ENCODE measurements around the gene GINS3.

Gene GINS3

GRCh38 chr16:58425245-58425644, 33.0 kb downstream of the GINS3 start:
- no peak overlapping the region for H3K4me3 Mint-ChIP-seq
- H3K9me3 Mint-ChIP-seq = no peaks in the 10 kb centered on the region
- no peak for DNase-seq (ENCODE audit: low spot score)
- peaks cover 24% of the 10 kb centered on the region for H3K27me3 Mint-ChIP-seq (ENCODE audit: low read depth)
- H3K4me1 Mint-ChIP-seq (ENCODE audit: low read depth) = peaks cover 14% of the 10 kb centered on the region
- H3K27ac Mint-ChIP-seq = no peak overlapping the region
- H3K36me3 Mint-ChIP-seq (ENCODE audit: low read depth) = no peaks in the 10 kb centered on the region

- peak overlapping the region; percentile 1 for H3K27ac Mint-ChIP-seq
- peak; percentile 32 for DNase-seq (ENCODE audit: low spot score)
- H3K4me3 Mint-ChIP-seq = peak overlapping the region; percentile 60
- peaks cover 14% of the 10 kb centered on the region for H3K4me1 Mint-ChIP-seq (ENCODE audit: low read depth)
- H3K27me3 Mint-ChIP-seq (ENCODE audit: low read depth) = peaks cover 26% of the 10 kb centered on the region
- no peaks in the 10 kb centered on the region for H3K36me3 Mint-ChIP-seq (ENCODE audit: low read depth)
- no peaks in the 10 kb centered on the region for H3K9me3 Mint-ChIP-seq
These were observed 33.7 kb downstream of the GINS3 start for GRCh38 chr16:58425756-58426494.

GRCh38 chr16:58426966-58427365, 34.7 kb downstream of the GINS3 start:
- DNase-seq (ENCODE audit: low spot score) = no peak
- no peak overlapping the region for H3K27ac Mint-ChIP-seq
- H3K27me3 Mint-ChIP-seq (ENCODE audit: low read depth) = peaks cover 26% of the 10 kb centered on the region
- H3K4me3 Mint-ChIP-seq = peak overlapping the region; percentile 19
- H3K4me1 Mint-ChIP-seq (ENCODE audit: low read depth) = peaks cover 14% of the 10 kb centered on the region
- H3K9me3 Mint-ChIP-seq = no peaks in the 10 kb centered on the region
- H3K36me3 Mint-ChIP-seq (ENCODE audit: low read depth) = no peaks in the 10 kb centered on the region

GRCh38 chr16:58428621-58429542, 36.6 kb downstream of the GINS3 start:
- Mint-ChIP-seq H3K36me3 (ENCODE audit: low read depth) (no peaks in the 10 kb centered on the region), H3K4me1 (ENCODE audit: low read depth) (peaks cover 21% of the 10 kb centered on the region), H3K4me3 (no peak overlapping the region), H3K9me3 (no peaks in the 10 kb centered on the region), H3K27me3 (ENCODE audit: low read depth) (peaks cover 24% of the 10 kb centered on the region), H3K27ac (no peak overlapping the region)
- no peak for DNase-seq (ENCODE audit: low spot score)

- Mint-ChIP-seq H3K36me3 (ENCODE audit: low read depth) (no peaks in the 10 kb centered on the region), H3K4me1 (ENCODE audit: low read depth) (peaks cover 15% of the 10 kb centered on the region), H3K4me3 (no peak overlapping the region), H3K27ac (no peak overlapping the region), H3K27me3 (ENCODE audit: low read depth) (peaks cover 24% of the 10 kb centered on the region), H3K9me3 (no peaks in the 10 kb centered on the region)
- no peak for DNase-seq (ENCODE audit: low spot score)
These were observed 38.4 kb downstream of the GINS3 start for GRCh38 chr16:58430718-58431117.

- H3K27ac Mint-ChIP-seq = no peak overlapping the region
- peaks cover 15% of the 10 kb centered on the region for H3K27me3 Mint-ChIP-seq (ENCODE audit: low read depth)
- DNase-seq (ENCODE audit: low spot score) = no peak
- H3K4me1 Mint-ChIP-seq (ENCODE audit: low read depth) = peaks cover 7% of the 10 kb centered on the region
- no peaks in the 10 kb centered on the region for H3K36me3 Mint-ChIP-seq (ENCODE audit: low read depth)
- H3K9me3 Mint-ChIP-seq = no peaks in the 10 kb centered on the region
- no peak overlapping the region for H3K4me3 Mint-ChIP-seq
These were observed 41.3 kb downstream of the GINS3 start for GRCh38 chr16:58433569-58433951.

GRCh38 chr16:58435779-58436178, 43.5 kb downstream of the GINS3 start:
- Mint-ChIP-seq H3K27me3 (ENCODE audit: low read depth) (peaks cover 7% of the 10 kb centered on the region), H3K36me3 (ENCODE audit: low read depth) (no peaks in the 10 kb centered on the region), H3K9me3 (no peaks in the 10 kb centered on the region), H3K27ac (no peak overlapping the region), H3K4me1 (ENCODE audit: low read depth) (peaks cover 7% of the 10 kb centered on the region), H3K4me3 (no peak overlapping the region)
- no peak for DNase-seq (ENCODE audit: low spot score)

- Mint-ChIP-seq H3K27me3 (ENCODE audit: low read depth) (peaks cover 16% of the 10 kb centered on the region), H3K27ac (no peak overlapping the region), H3K4me3 (no peak overlapping the region), H3K4me1 (ENCODE audit: low read depth) (no peaks in the 10 kb centered on the region), H3K9me3 (no peaks in the 10 kb centered on the region), H3K36me3 (ENCODE audit: low read depth) (no peaks in the 10 kb centered on the region)
- DNase-seq (ENCODE audit: low spot score) = no peak
These were observed 47.9 kb downstream of the GINS3 start for GRCh38 chr16:58440131-58440530.

GRCh38 chr16:58442547-58442946, 50.3 kb downstream of the GINS3 start:
- Mint-ChIP-seq H3K27me3 (ENCODE audit: low read depth) (peaks cover 15% of the 10 kb centered on the region), H3K4me3 (no peak overlapping the region), H3K36me3 (ENCODE audit: low read depth) (no peaks in the 10 kb centered on the region), H3K27ac (no peak overlapping the region), H3K9me3 (no peaks in the 10 kb centered on the region), H3K4me1 (ENCODE audit: low read depth) (no peaks in the 10 kb centered on the region)
- DNase-seq (ENCODE audit: low spot score) = no peak

GRCh38 chr16:58443783-58444182, 51.5 kb downstream of the GINS3 start:
- H3K9me3 Mint-ChIP-seq = no peaks in the 10 kb centered on the region
- no peaks in the 10 kb centered on the region for H3K36me3 Mint-ChIP-seq (ENCODE audit: low read depth)
- peaks cover 13% of the 10 kb centered on the region for H3K27me3 Mint-ChIP-seq (ENCODE audit: low read depth)
- no peak overlapping the region for H3K27ac Mint-ChIP-seq
- H3K4me3 Mint-ChIP-seq = no peak overlapping the region
- DNase-seq (ENCODE audit: low spot score) = no peak
- no peaks in the 10 kb centered on the region for H3K4me1 Mint-ChIP-seq (ENCODE audit: low read depth)

GRCh38 chr16:58444265-58444664, 52.0 kb downstream of the GINS3 start:
- Mint-ChIP-seq H3K9me3 (no peaks in the 10 kb centered on the region), H3K4me3 (no peak overlapping the region), H3K4me1 (ENCODE audit: low read depth) (no peaks in the 10 kb centered on the region), H3K27ac (no peak overlapping the region), H3K27me3 (ENCODE audit: low read depth) (peaks cover 13% of the 10 kb centered on the region), H3K36me3 (ENCODE audit: low read depth) (no peaks in the 10 kb centered on the region)
- no peak for DNase-seq (ENCODE audit: low spot score)

- peaks cover 16% of the 10 kb centered on the region for H3K27me3 Mint-ChIP-seq (ENCODE audit: low read depth)
- no peaks in the 10 kb centered on the region for H3K9me3 Mint-ChIP-seq
- peaks cover 3% of the 10 kb centered on the region for H3K4me1 Mint-ChIP-seq (ENCODE audit: low read depth)
- H3K4me3 Mint-ChIP-seq = no peak overlapping the region
- H3K36me3 Mint-ChIP-seq (ENCODE audit: low read depth) = no peaks in the 10 kb centered on the region
- no peak for DNase-seq (ENCODE audit: low spot score)
- H3K27ac Mint-ChIP-seq = no peak overlapping the region
These were observed 56.6 kb downstream of the GINS3 start for GRCh38 chr16:58448890-58449289.

- Mint-ChIP-seq H3K9me3 (no peaks in the 10 kb centered on the region), H3K36me3 (ENCODE audit: low read depth) (no peaks in the 10 kb centered on the region), H3K4me3 (no peak overlapping the region), H3K27ac (no peak overlapping the region), H3K4me1 (ENCODE audit: low read depth) (peaks cover 3% of the 10 kb centered on the region), H3K27me3 (ENCODE audit: low read depth) (peaks cover 13% of the 10 kb centered on the region)
- no peak for DNase-seq (ENCODE audit: low spot score)
These were observed 57.0 kb downstream of the GINS3 start for GRCh38 chr16:58449306-58449705.

- no peaks in the 10 kb centered on the region for H3K9me3 Mint-ChIP-seq
- peaks cover 3% of the 10 kb centered on the region for H3K4me1 Mint-ChIP-seq (ENCODE audit: low read depth)
- peaks cover 11% of the 10 kb centered on the region for H3K27me3 Mint-ChIP-seq (ENCODE audit: low read depth)
- H3K4me3 Mint-ChIP-seq = no peak overlapping the region
- H3K36me3 Mint-ChIP-seq (ENCODE audit: low read depth) = no peaks in the 10 kb centered on the region
- H3K27ac Mint-ChIP-seq = no peak overlapping the region
- DNase-seq (ENCODE audit: low spot score) = no peak
These were observed 57.5 kb downstream of the GINS3 start for GRCh38 chr16:58449768-58450167.

Measured in T-helper 2 cell treated with Interferon-gamma antibody and Interleukin-4, amounts not matched to agents 5 μg/mL and 100 μg/mL, for 36 hours (primary cell).